Muscle of leg (tissue), 11 donors: ENCODE results near the gene AP1G2. TPM values are rescaled to one million over a fixed set of nuclear protein-coding genes. Genes with fewer than 3 reads are reported as not detected.

Experiments used
- DNase-seq: peaks from one replicate; pipeline ENCODE4 v3.0.0; 2013
- H3K27ac ChIP-seq: one replicate; pipeline ENCODE4 v1.5.1; 2013; ENCODE audit warnings: mild to moderate bottlenecking, low read length, control low read depth
- H3K27me3 ChIP-seq: one replicate; pipeline ENCODE4 v1.6.1; 2013; ENCODE audit warnings: low read length; ENCODE audit not compliant: control insufficient read depth, insufficient read depth
- H3K36me3 ChIP-seq: one replicate; pipeline ENCODE4 v1.6.1; 2013; ENCODE audit warnings: low read length; ENCODE audit not compliant: control insufficient read depth, insufficient read depth
- H3K4me1 ChIP-seq: one replicate; pipeline ENCODE4 v1.6.1; 2013; ENCODE audit warnings: low read length; ENCODE audit not compliant: control insufficient read depth, insufficient read depth
- H3K4me3 ChIP-seq: one replicate; pipeline ENCODE4 v1.5.1; 2013; ENCODE audit warnings: low read length, control low read depth
- H3K9me3 ChIP-seq: replicated peaks from 2 replicates; pipeline ENCODE4 v1.6.1; 2013; ENCODE audit warnings: low read depth, low read length; ENCODE audit not compliant: control insufficient read depth
- WGBS: methylation state at CpG from one replicate; pipeline ENCODE4 v1.1.5; 2013; ENCODE audit warnings: missing lambda C conversion rate; ENCODE audit not compliant: insufficient coverage; 5-methylcytosine and 5-hydroxymethylcytosine counted together
- polyA plus RNA-seq, 8 donors: library from polyadenylated mRNA; unstranded; fragments of 120-200 nt; gene quantifications; one replicate each; pipeline versions ENCODE4 v1.2.1 to v1.2.3, GENCODE V29; 2013; ENCODE audit warnings: inconsistent platforms in 1 of 8, low replicate concordance in 1 of 8; ENCODE audit not compliant: insufficient read length in 8 of 8, insufficient read depth in 1 of 8
- total RNA-seq: library from RNA; stranded (reverse); fragments of 120-200 nt; gene quantifications from one replicate; pipeline ENCODE4 v1.2.4, GENCODE V29; 2013

Gene AP1G2
- total and polyA plus RNA-seq, 9 donors = 9.5 to 30.0 (median 17.1) TPM

- peaks cover 13% of the 10 kb centered on the region for H3K36me3 ChIP-seq
- 83% methylated on average over 2 of the region's 7 CpGs for WGBS
- no peaks in the 10 kb centered on the region for H3K9me3 ChIP-seq
- H3K27me3 ChIP-seq = no peaks in the 10 kb centered on the region
- peaks cover 16% of the 10 kb centered on the region for H3K4me1 ChIP-seq
- no peak for DNase-seq
- H3K4me3 ChIP-seq = no peak overlapping the region
- no peak overlapping the region for H3K27ac ChIP-seq
Measured at GRCh38 chr14:23564876-23565275, 2.7 kb downstream of the AP1G2 start.

GRCh38 chr14:23564181-23564812, 3.3 kb downstream of the AP1G2 start:
- H3K4me1 ChIP-seq = peaks cover 16% of the 10 kb centered on the region
- H3K27ac ChIP-seq = no peak overlapping the region
- no peak overlapping the region for H3K4me3 ChIP-seq
- peaks cover 19% of the 10 kb centered on the region for H3K36me3 ChIP-seq
- no peak for DNase-seq
- WGBS = 87% methylated on average over 12 of the region's 13 CpGs
- no peaks in the 10 kb centered on the region for H3K9me3 ChIP-seq
- no peaks in the 10 kb centered on the region for H3K27me3 ChIP-seq

GRCh38 chr14:23563473-23564180, 4.0 kb downstream of the AP1G2 start:
- Histone ChIP-seq H3K27ac (no peak overlapping the region), H3K36me3 (peaks cover 26% of the 10 kb centered on the region), H3K4me1 (peaks cover 15% of the 10 kb centered on the region), H3K9me3 (no peaks in the 10 kb centered on the region), H3K27me3 (no peaks in the 10 kb centered on the region), H3K4me3 (no peak overlapping the region)
- peak; percentile 24 for DNase-seq
- WGBS = 84% methylated on average over 12 of the region's 14 CpGs

GRCh38 chr14:23562822-23563472, 4.6 kb downstream of the AP1G2 start:
- 100% methylated on average over 2 of the region's 2 CpGs for WGBS
- Histone ChIP-seq H3K27ac (no peak overlapping the region), H3K36me3 (peaks cover 33% of the 10 kb centered on the region), H3K9me3 (no peaks in the 10 kb centered on the region), H3K4me1 (peaks cover 12% of the 10 kb centered on the region), H3K4me3 (no peak overlapping the region), H3K27me3 (no peaks in the 10 kb centered on the region)
- DNase-seq = peak; percentile 61

- 85% methylated on average over 11 of the region's 15 CpGs for WGBS
- H3K4me3 ChIP-seq = no peak overlapping the region
- H3K4me1 ChIP-seq = peaks cover 8% of the 10 kb centered on the region
- H3K27ac ChIP-seq = no peak overlapping the region
- peaks cover 34% of the 10 kb centered on the region for H3K36me3 ChIP-seq
- H3K27me3 ChIP-seq = no peaks in the 10 kb centered on the region
- DNase-seq = no peak
- no peaks in the 10 kb centered on the region for H3K9me3 ChIP-seq
Measured at GRCh38 chr14:23561873-23562821, 5.4 kb downstream of the AP1G2 start.

- WGBS = no CpG with 5 or more reads among the region's 2 CpGs
- peaks cover 34% of the 10 kb centered on the region for H3K36me3 ChIP-seq
Measured at GRCh38 chr14:23561259-23561658, 6.3 kb downstream of the AP1G2 start.

GRCh38 chr14:23559926-23560520, 7.6 kb downstream of the AP1G2 start:
- Histone ChIP-seq H3K4me1 (peaks cover 12% of the 10 kb centered on the region), H3K9me3 (no peaks in the 10 kb centered on the region), H3K36me3 (peaks cover 34% of the 10 kb centered on the region), H3K27me3 (no peaks in the 10 kb centered on the region), H3K4me3 (no peak overlapping the region), H3K27ac (no peak overlapping the region)
- DNase-seq = no peak
- 100% methylated on average over 1 of the region's 3 CpGs for WGBS

More at GRCh38 chr14:23561259-23561658, 6.3 kb downstream of the AP1G2 start:
- DNase-seq = no peak
- H3K27ac ChIP-seq = no peak overlapping the region
- no peak overlapping the region for H3K4me3 ChIP-seq
- H3K4me1 ChIP-seq = peaks cover 10% of the 10 kb centered on the region
- H3K9me3 ChIP-seq = no peaks in the 10 kb centered on the region
- no peaks in the 10 kb centered on the region for H3K27me3 ChIP-seq

GRCh38 chr14:23559010-23559925, 8.3 kb downstream of the AP1G2 start:
- WGBS = 70% methylated on average over 12 of the region's 21 CpGs
- peak; percentile 26 for DNase-seq
- Histone ChIP-seq H3K4me3 (no peak overlapping the region), H3K4me1 (peaks cover 12% of the 10 kb centered on the region), H3K9me3 (no peaks in the 10 kb centered on the region), H3K27me3 (no peaks in the 10 kb centered on the region), H3K36me3 (peaks cover 34% of the 10 kb centered on the region), H3K27ac (no peak overlapping the region)
